Measurements from ENCODE around the gene XXYLT1.
"Not testable (repeated sequence)": the region's sequence is repeated elsewhere in the genome, so short reads cannot be mapped to it uniquely, and the experiment has no call there.

The XXYLT1 gene

DNA sequence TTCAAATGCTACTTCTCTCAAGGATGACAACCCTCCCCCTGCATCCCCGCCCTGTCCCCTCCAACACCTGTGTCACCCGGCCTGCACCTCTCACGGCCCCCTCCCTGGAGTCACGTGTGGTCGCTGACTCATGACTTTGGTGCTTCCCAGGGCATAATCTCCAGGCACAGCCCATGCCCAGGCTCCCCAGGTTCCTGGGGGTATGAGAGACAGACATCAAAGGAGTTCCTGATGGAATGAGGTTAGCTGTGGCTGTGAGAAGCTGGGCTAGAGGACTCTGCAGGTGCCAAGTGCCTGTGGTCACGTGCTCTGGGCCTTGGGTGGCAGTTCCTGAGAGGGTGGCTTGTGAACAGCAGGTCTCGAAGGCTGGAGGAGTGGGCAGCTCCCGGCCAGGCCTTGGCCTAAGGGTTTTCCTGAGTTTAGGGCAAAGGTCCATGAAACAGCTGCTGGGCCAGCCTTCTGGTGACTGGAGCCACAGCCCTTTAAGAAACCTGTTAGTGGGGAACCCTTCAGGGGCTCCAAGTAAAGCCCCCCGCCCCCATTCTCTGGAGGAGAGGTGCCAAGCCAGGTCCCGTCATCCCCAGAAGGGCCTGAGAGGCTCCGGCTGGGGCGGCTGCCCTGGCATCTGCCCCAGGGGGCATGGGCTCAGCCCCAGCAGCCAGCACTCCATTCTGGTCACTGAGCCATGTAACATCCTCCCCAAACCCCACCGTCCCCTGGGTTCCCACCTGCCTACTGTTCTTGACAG is 230.0 kb downstream of the XXYLT1 start:
- TF ChIP-seq, protein P1, sequence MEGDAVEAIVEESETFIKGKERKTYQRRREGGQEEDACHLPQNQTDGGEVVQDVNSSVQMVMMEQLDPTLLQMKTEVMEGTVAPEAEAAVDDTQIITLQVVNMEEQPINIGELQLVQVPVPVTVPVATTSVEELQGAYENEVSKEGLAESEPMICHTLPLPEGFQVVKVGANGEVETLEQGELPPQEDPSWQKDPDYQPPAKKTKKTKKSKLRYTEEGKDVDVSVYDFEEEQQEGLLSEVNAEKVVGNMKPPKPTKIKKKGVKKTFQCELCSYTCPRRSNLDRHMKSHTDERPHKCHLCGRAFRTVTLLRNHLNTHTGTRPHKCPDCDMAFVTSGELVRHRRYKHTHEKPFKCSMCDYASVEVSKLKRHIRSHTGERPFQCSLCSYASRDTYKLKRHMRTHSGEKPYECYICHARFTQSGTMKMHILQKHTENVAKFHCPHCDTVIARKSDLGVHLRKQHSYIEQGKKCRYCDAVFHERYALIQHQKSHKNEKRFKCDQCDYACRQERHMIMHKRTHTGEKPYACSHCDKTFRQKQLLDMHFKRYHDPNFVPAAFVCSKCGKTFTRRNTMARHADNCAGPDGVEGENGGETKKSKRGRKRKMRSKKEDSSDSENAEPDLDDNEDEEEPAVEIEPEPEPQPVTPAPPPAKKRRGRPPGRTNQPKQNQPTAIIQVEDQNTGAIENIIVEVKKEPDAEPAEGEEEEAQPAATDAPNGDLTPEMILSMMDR (IDR thresholded peaks at IDR 0.05; ENCODE audit: insufficient read depth, low read depth, low read length, missing control alignments) = no peak
- DNase-seq (ENCODE audit: low read depth) = peak; percentile 52
- H3K4me3 ChIP-seq (ENCODE audit: low read length) = no peak overlapping the region

DNA sequence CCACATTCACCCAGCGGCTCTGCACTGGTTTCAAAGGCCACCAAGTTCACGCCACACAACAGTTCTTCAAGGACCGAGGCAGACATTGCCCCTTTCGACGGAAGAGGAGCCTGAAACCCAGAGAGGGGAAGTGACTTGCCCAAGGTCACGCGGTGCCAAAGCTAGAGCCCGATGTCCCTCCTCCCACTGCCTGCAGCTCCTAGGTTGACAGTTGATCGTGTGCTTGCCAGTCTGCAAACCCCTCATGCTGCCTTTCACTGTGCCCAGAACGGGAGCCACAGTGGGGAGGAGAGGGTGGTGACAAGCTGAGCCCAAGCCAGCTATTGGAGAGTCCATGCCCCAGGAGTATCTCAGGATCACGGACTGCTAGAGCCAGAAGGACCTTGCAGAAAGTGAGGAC is 230.9 kb downstream of the XXYLT1 start:
- no peak for DNase-seq (ENCODE audit: low read depth)
- TF ChIP-seq, protein P1 (IDR thresholded peaks at IDR 0.05; ENCODE audit: insufficient read depth, low read depth, low read length, missing control alignments) = no peak
- no peak overlapping the region for H3K4me3 ChIP-seq (ENCODE audit: low read length)

DNA sequence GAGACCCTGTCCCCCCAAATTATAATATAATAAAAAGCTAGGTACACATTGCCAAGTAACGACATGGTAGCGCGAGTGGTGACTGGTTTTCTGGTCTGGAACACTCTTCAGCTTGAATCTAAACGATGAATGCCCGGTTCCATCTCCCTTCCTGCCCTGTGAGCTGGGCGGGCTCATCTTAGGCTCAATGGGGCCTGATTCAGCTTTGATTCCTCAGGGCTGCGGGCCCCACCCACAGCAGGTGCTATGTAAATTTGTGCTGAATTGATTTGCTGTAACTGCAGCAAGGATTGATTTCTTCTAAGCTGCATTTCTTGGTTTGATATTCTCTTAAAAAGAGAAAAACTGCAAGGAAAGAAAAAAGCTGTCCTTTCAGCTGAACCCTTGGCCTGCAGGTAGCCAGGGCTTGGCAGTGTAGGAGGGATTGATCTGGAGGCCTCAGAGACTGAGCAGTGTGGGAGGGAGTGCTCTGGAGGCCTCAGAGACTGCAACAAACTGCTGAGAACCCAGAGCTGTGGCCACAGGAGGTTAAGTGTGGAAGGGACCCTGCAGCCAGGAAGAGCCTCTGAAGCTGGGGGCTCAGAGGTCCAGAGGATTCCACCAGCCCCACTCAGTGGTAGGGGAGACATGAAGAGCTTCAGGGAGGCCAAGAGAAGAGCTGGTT is 231.6 kb downstream of the XXYLT1 start:
- H3K4me3 ChIP-seq (ENCODE audit: low read length) = no peak overlapping the region
- TF ChIP-seq, protein P1 (IDR thresholded peaks at IDR 0.05; ENCODE audit: insufficient read depth, low read depth, low read length, missing control alignments) = no peak
- DNase-seq (ENCODE audit: low read depth) = no peak

DNA sequence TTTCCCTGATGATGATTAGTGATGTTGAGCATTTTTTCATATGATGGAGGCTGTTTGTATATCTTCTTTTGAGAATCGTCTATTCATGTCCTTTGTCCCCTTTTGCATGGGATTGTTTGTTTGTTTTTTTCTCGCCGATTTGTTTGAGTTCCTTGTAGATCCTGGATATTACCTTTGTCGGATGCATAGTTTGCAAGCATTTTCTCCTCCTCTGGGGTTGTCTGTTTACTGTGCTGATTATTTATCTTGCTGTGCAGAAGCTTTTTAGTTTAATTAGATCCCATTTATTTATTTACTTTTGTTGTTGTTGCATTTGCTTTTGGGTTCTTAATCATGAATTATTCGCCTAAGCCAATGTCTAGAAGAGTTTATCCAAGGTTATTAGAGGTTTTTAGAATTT is 232.8 kb downstream of the XXYLT1 start:
- no peak for DNase-seq (ENCODE audit: low read depth)
- TF ChIP-seq, protein P1 (IDR thresholded peaks at IDR 0.05; ENCODE audit: insufficient read depth, low read depth, low read length, missing control alignments) = no peak
- H3K4me3 ChIP-seq (ENCODE audit: low read length) = no peak overlapping the region

DNA sequence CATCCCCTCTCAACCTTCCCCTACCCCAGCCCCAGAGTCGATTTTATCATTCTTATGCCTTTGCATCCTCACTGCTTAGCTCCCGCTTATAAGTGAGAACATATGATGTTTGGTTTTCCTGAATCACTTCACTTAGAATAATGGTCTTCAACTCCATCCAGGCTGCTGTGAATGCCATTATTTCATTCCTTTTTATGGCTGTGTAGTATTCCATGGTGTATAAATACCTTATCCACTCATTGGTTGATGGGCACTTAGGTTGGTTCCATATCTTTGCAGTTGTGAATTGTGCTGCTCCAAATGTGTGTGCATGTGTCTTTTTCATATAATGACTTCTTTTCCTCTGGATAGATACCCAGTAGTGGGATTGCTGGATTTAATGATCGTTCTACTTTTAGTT is 233.4 kb downstream of the XXYLT1 start:
- DNase-seq (ENCODE audit: low read depth) = not testable (repeated sequence)

DNA sequence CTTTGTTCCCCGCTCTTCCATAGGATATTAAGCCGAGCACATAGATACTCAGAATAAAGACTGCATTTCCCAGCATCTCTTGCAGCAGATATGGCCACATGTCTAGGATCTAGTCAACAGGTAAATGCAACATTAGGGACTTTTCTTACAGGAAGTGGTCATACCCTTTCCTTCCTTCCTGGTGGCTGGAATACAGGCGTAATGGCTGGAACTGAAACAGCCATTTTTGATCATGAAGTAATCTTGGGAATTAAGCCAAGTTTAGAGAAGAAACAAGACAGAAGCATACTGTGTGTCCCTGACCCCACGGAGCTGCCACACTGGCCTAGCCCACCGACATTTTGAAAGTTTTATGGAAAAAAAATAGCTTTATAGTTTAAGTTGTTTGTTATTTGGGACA is 234.0 kb downstream of the XXYLT1 start:
- no peak for DNase-seq (ENCODE audit: low read depth)
- no peak overlapping the region for H3K4me3 ChIP-seq (ENCODE audit: low read length)
- TF ChIP-seq, protein P1 (IDR thresholded peaks at IDR 0.05; ENCODE audit: insufficient read depth, low read depth, low read length, missing control alignments) = no peak

More for the DNA sequence above, 233.4 kb downstream of the XXYLT1 start:
- H3K4me3 ChIP-seq (ENCODE audit: low read length) = not testable (repeated sequence)

DNA sequence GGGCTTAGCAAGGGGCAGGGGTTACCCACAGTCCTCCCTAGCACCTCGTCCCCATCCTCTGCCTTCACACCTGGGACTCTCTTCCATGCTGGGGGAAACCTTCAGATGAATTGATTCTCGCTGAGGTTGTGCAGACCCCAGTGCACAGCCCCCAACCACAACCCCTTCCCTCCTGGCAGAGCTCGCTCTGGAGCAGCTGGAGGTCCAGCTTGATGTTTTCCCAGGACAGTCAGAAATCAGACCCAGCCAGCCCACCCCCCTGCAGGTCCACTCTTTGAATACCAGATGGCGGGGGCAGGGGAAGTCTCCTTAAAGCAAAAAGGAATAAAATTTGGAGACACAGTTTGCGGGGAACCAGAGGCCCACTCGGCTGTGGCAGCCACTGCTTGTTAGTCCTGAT is 234.4 kb downstream of the XXYLT1 start:
- no peak overlapping the region for H3K4me3 ChIP-seq (ENCODE audit: low read length)
- DNase-seq (ENCODE audit: low read depth) = no peak
- TF ChIP-seq, protein P1 (IDR thresholded peaks at IDR 0.05; ENCODE audit: insufficient read depth, low read depth, low read length, missing control alignments) = no peak
